RWPE1 (cell line): ENCODE data around the gene ELMOD1.

Experiments used
- CTCF ChIA-PET: fragments of 350-600 bp; sonication (Branson Sonifier 250); formaldehyde crosslinking; extraction: SDS; loops from one replicate; lab custom pipeline; 2021; lab: Yijun Ruan, JAX
- POLR2A ChIA-PET: fragments of 400-600 bp; formaldehyde crosslinking; extraction: SDS; loops from one replicate; lab custom pipeline; 2020; ENCODE audit warnings: antibody characterized with exemption; ENCODE audit not compliant: low non-redundant PET; lab: Yijun Ruan, JAX
- DNase-seq: peaks from one replicate; pipeline ENCODE4 v3.0.0; 2012; ENCODE audit warnings: low spot score
- H3K27ac ChIP-seq: fragments of 450-650 bp; 2 replicates; pipeline ENCODE4 v1.5.1; 2017
- CTCF ChIP-seq: fragments of 450-650 bp; conservative IDR thresholded peaks from 2 replicates; pipeline ENCODE4 v1.5.1; 2017; ENCODE audit warnings: low read depth, mild to moderate bottlenecking

The ELMOD1 gene

GRCh38 chr11:107655602-107656001 lies 64.7 kb downstream of the ELMOD1 start:
- no peak for TF ChIP-seq CTCF
- no peak overlapping the region for H3K27ac ChIP-seq
- DNase-seq: no peak
- ChIA-PET POLR2A (no interaction called here), CTCF (no interaction called here)

GRCh38 chr11:107659310-107659709 lies 68.4 kb downstream of the ELMOD1 start:
- no peak for DNase-seq
- no peak overlapping the region for H3K27ac ChIP-seq
- TF ChIP-seq CTCF: no peak
- POLR2A ChIA-PET: no interaction called here
- CTCF ChIA-PET: no interaction called here

GRCh38 chr11:107660066-107660465 lies 69.1 kb downstream of the ELMOD1 start:
- TF ChIP-seq CTCF: no peak
- no peak for DNase-seq
- POLR2A ChIA-PET: no interaction called here
- H3K27ac ChIP-seq: no peak overlapping the region
- CTCF ChIA-PET: no interaction called here

- CTCF ChIA-PET: no interaction called here
- TF ChIP-seq CTCF: no peak
- no peak overlapping the region for H3K27ac ChIP-seq
- POLR2A ChIA-PET: no interaction called here
- DNase-seq: no peak
These were observed 70.7 kb downstream of the ELMOD1 start for GRCh38 chr11:107661656-107662055.

GRCh38 chr11:107665018-107665417 lies 74.1 kb downstream of the ELMOD1 start:
- no peak for DNase-seq
- no peak overlapping the region for H3K27ac ChIP-seq
- ChIA-PET CTCF (interaction anchor here (0.7 kb wide), 1 partner anchor 39 kb away, joined by 3 read pairs; no protein-coding TSS in a partner anchor), POLR2A (interaction anchor here (0.5 kb wide), 1 partner anchor 301 kb away, joined by 3 read pairs; no protein-coding TSS in a partner anchor)
- no peak for TF ChIP-seq CTCF

GRCh38 chr11:107666911-107667613 lies 76.1 kb downstream of the ELMOD1 start:
- TF ChIP-seq CTCF: no peak
- ChIA-PET POLR2A (no interaction called here), CTCF (no interaction called here)
- no peak overlapping the region for H3K27ac ChIP-seq
- no peak for DNase-seq
